Astrocyte (in vitro differentiated cells and primary cell): ENCODE data around the gene DIP2B. TPM values are rescaled to one million over a fixed set of nuclear protein-coding genes. Genes with fewer than 3 reads are reported as not detected.

Source experiments
- DNase-seq: peaks from one replicate; pipeline ENCODE4 v3.0.0-alpha.2; 2010; ENCODE audit warnings: low read depth
- FAIRE-seq: peaks from 2 replicates; lab custom pipeline; 2011; peaks lifted over from hg19 to GRCh38; lab: Jason Lieb, UNC
- H2AFZ ChIP-seq: 2 replicates; pipeline ENCODE4 v1.6.0; 2012; ENCODE audit warnings: low read depth, low read length, inconsistent platforms
- H3K27ac ChIP-seq: 2 replicates; pipeline ENCODE4 v1.5.1; 2011; ENCODE audit warnings: low read depth, low read length, inconsistent platforms
- H3K27me3 ChIP-seq: 2 replicates; pipeline ENCODE4 v1.6.0; 2011; ENCODE audit warnings: low read length, inconsistent platforms; ENCODE audit not compliant: insufficient read depth
- H3K36me3 ChIP-seq: 2 replicates; pipeline ENCODE4 v1.5.1; 2011; ENCODE audit warnings: low read length, inconsistent platforms; ENCODE audit not compliant: insufficient read depth
- H3K4me1 ChIP-seq: 2 replicates; pipeline ENCODE4 v1.5.1; 2011; ENCODE audit warnings: low read length, inconsistent platforms; ENCODE audit not compliant: insufficient read depth
- H3K4me2 ChIP-seq: 2 replicates; pipeline ENCODE4 v1.6.0; 2012; ENCODE audit warnings: low read length, inconsistent platforms
- H3K4me3 ChIP-seq: 2 replicates; pipeline ENCODE4 v1.5.1; 2011; ENCODE audit warnings: low read depth, mild to moderate bottlenecking, low read length, inconsistent platforms; ENCODE audit not compliant: insufficient read depth
- H3K79me2 ChIP-seq: 2 replicates; pipeline ENCODE4 v1.6.0; 2012; ENCODE audit warnings: mild to moderate bottlenecking, low read length, inconsistent platforms; ENCODE audit not compliant: insufficient read depth
- H3K9ac ChIP-seq: 2 replicates; pipeline ENCODE4 v1.6.0; 2012; ENCODE audit warnings: mild to moderate bottlenecking, low read length, inconsistent platforms
- H3K9me3 ChIP-seq: 2 replicates; pipeline ENCODE4 v1.5.1; 2012; ENCODE audit warnings: low read depth, mild to moderate bottlenecking, low read length, inconsistent platforms; ENCODE audit not compliant: insufficient read depth
- H4K20me1 ChIP-seq: 2 replicates; pipeline ENCODE4 v1.6.0; 2012; ENCODE audit warnings: low read length, inconsistent platforms; ENCODE audit not compliant: insufficient read depth
- H3K27ac Mint-ChIP-seq: one replicate; pipeline ENCODE4 v1.8.0; 2021; ENCODE audit warnings: mild to moderate bottlenecking, mixed read lengths; ENCODE audit not compliant: unreplicated experiment
- H3K27me3 Mint-ChIP-seq: one replicate; pipeline ENCODE4 v1.8.0; 2021; ENCODE audit warnings: low read depth, mixed read lengths; ENCODE audit not compliant: unreplicated experiment
- H3K36me3 Mint-ChIP-seq: one replicate; pipeline ENCODE4 v1.8.0; 2021; ENCODE audit warnings: low read depth, mixed read lengths; ENCODE audit not compliant: unreplicated experiment
- H3K4me1 Mint-ChIP-seq: one replicate; pipeline ENCODE4 v1.8.0; 2021; ENCODE audit warnings: low read depth, mixed read lengths; ENCODE audit not compliant: unreplicated experiment
- H3K4me3 Mint-ChIP-seq: one replicate; pipeline ENCODE4 v1.8.0; 2021; ENCODE audit warnings: mild to moderate bottlenecking, moderate library complexity, mixed read lengths; ENCODE audit not compliant: unreplicated experiment
- H3K9me3 Mint-ChIP-seq: one replicate; pipeline ENCODE4 v1.8.0; 2021; ENCODE audit warnings: mild to moderate bottlenecking, mixed read lengths; ENCODE audit not compliant: unreplicated experiment
- CTCF ChIP-seq: IDR thresholded peaks from 2 replicates; pipeline ENCODE4 v1.5.1; 2011; ENCODE audit warnings: low read depth, mild to moderate bottlenecking, inconsistent platforms, low read length, moderate library complexity; ENCODE audit not compliant: insufficient read depth
- EZH2 ChIP-seq: IDR thresholded peaks from 2 replicates; pipeline ENCODE4 v1.6.1; 2012; ENCODE audit warnings: mild to moderate bottlenecking, low read length, inconsistent platforms; ENCODE audit not compliant: insufficient read depth
- total RNA-seq: library from RNA; stranded (reverse); gene quantifications from 2 replicates; pipeline ENCODE4 v1.2.1, GENCODE V29; 2021

DIP2B gene
- total RNA-seq, 1 donor from 2014 or later, result 53.2 TPM

GRCh38 chr12:50764286-50765094 lies 259.7 kb downstream of the DIP2B start:
- Mint-ChIP-seq H3K27me3 (no peaks in the 10 kb centered on the region), H3K27ac (peak overlapping the region; percentile 94), H3K9me3 (no peaks in the 10 kb centered on the region), H3K4me3 (peak overlapping the region; percentile 92), H3K36me3 (no peaks in the 10 kb centered on the region), H3K4me1 (peaks cover 12% of the 10 kb centered on the region)
- DNase-seq (peak; percentile 16), FAIRE-seq (no peak)
- H3K27ac ChIP-seq, result peak overlapping the region; percentile 92
- H3K36me3 ChIP-seq, result no peaks in the 10 kb centered on the region
- no peaks in the 10 kb centered on the region for H3K9me3 ChIP-seq
- H3K79me2 ChIP-seq, result peaks cover 56% of the 10 kb centered on the region
- H3K4me1 ChIP-seq, result peaks cover 7% of the 10 kb centered on the region
- H3K27me3 ChIP-seq, result no peaks in the 10 kb centered on the region
- H3K4me2 ChIP-seq, result peak overlapping the region; percentile 95
- H4K20me1 ChIP-seq, result peaks cover 42% of the 10 kb centered on the region
- H3K9ac ChIP-seq, result peak overlapping the region; percentile 93
- no peak for TF ChIP-seq CTCF
- TF ChIP-seq EZH2, result no peak
- peak overlapping the region; percentile 99 for H2AFZ ChIP-seq
- H3K4me3 ChIP-seq, result peak overlapping the region; percentile 87

- H3K4me2 ChIP-seq, result peak overlapping the region; percentile 95
- no peaks in the 10 kb centered on the region for H3K36me3 ChIP-seq
- H3K79me2 ChIP-seq, result peaks cover 56% of the 10 kb centered on the region
- H3K27ac ChIP-seq, result peak overlapping the region; percentile 92
- Mint-ChIP-seq H3K36me3 (no peaks in the 10 kb centered on the region), H3K27ac (peak overlapping the region; percentile 82), H3K27me3 (no peaks in the 10 kb centered on the region), H3K4me3 (peak overlapping the region; percentile 92), H3K9me3 (no peaks in the 10 kb centered on the region), H3K4me1 (peaks cover 12% of the 10 kb centered on the region)
- FAIRE-seq, result no peak
- peaks cover 7% of the 10 kb centered on the region for H3K4me1 ChIP-seq
- peak overlapping the region; percentile 87 for H3K4me3 ChIP-seq
- no peak for DNase-seq
- no peak for TF ChIP-seq EZH2
- peak; percentile 68 for TF ChIP-seq CTCF
- H3K27me3 ChIP-seq, result no peaks in the 10 kb centered on the region
- peak overlapping the region; percentile 65 for H2AFZ ChIP-seq
- H4K20me1 ChIP-seq, result peaks cover 42% of the 10 kb centered on the region
- H3K9ac ChIP-seq, result peak overlapping the region; percentile 93
- H3K9me3 ChIP-seq, result no peaks in the 10 kb centered on the region
Observed at GRCh38 chr12:50765095-50765911, 260.5 kb downstream of the DIP2B start.
